ENCODE results near the gene C10orf53. TPM values are rescaled to one million over a fixed set of nuclear protein-coding genes. Genes with fewer than 3 reads are reported as not detected.
"Not testable (repeated sequence)": the region's sequence is repeated elsewhere in the genome, so short reads cannot be mapped to it uniquely, and the experiment has no call there.

The C10orf53 gene
- total RNA-seq, 1 experiment from 2014 or later = not detected

- no peak overlapping the region for H3K27ac ChIP-seq
- H3K27me3 ChIP-seq (replicated peaks) = peaks cover 5% of the 10 kb centered on the region
- DNase-seq (ENCODE audit: low read depth in 1 of 2, low spot score in 2 of 2) = peak in 1 of 2 experiments; percentile 28
- no peaks in the 10 kb centered on the region for H3K9me3 ChIP-seq (replicated peaks)
- no peaks in the 10 kb centered on the region for H3K4me1 ChIP-seq (replicated peaks)
- H3K4me3 ChIP-seq = no peak overlapping the region
- H3K36me3 ChIP-seq = no peaks in the 10 kb centered on the region
Observed at GRCh38 chr10:49713266-49713665, 33.8 kb downstream of the C10orf53 start.

- H3K27me3 ChIP-seq (replicated peaks); H3K4me3 ChIP-seq; H3K36me3 ChIP-seq; H3K9me3 ChIP-seq (replicated peaks); H3K4me1 ChIP-seq (replicated peaks); H3K27ac ChIP-seq: not testable (repeated sequence)
- peak in 1 of 2 experiments; percentile 28 for DNase-seq (ENCODE audit: low read depth in 1 of 2, low spot score in 2 of 2)
Observed at GRCh38 chr10:49715157-49715556, 35.7 kb downstream of the C10orf53 start.

- DNase-seq (ENCODE audit: low read depth in 1 of 2, low spot score in 2 of 2) = no peak
Observed at GRCh38 chr10:49726593-49726992, 47.1 kb downstream of the C10orf53 start.

GRCh38 chr10:49733866-49734265 is 54.4 kb downstream of the C10orf53 start:
- DNase-seq (ENCODE audit: low read depth in 1 of 2, low spot score in 2 of 2) = no peak
- no peaks in the 10 kb centered on the region for H3K4me1 ChIP-seq (replicated peaks)
- H3K9me3 ChIP-seq (replicated peaks) = no peaks in the 10 kb centered on the region
- H3K36me3 ChIP-seq = no peaks in the 10 kb centered on the region
- no peaks in the 10 kb centered on the region for H3K27me3 ChIP-seq (replicated peaks)
- no peak overlapping the region for H3K4me3 ChIP-seq
- H3K27ac ChIP-seq = no peak overlapping the region

More at GRCh38 chr10:49726593-49726992, 47.1 kb downstream of the C10orf53 start:
- no peak overlapping the region for H3K4me3 ChIP-seq
- H3K36me3 ChIP-seq = no peaks in the 10 kb centered on the region
- H3K4me1 ChIP-seq (replicated peaks) = no peaks in the 10 kb centered on the region
- H3K27me3 ChIP-seq (replicated peaks) = no peaks in the 10 kb centered on the region
- no peak overlapping the region for H3K27ac ChIP-seq
- no peaks in the 10 kb centered on the region for H3K9me3 ChIP-seq (replicated peaks)

GRCh38 chr10:49734676-49735075 is 55.2 kb downstream of the C10orf53 start:
- DNase-seq (ENCODE audit: low read depth in 1 of 2, low spot score in 2 of 2) = peak in 1 of 2 experiments; percentile 25
- no peak overlapping the region for H3K4me3 ChIP-seq
- H3K27me3 ChIP-seq (replicated peaks) = no peaks in the 10 kb centered on the region
- no peak overlapping the region for H3K27ac ChIP-seq
- no peaks in the 10 kb centered on the region for H3K9me3 ChIP-seq (replicated peaks)
- no peaks in the 10 kb centered on the region for H3K36me3 ChIP-seq
- no peaks in the 10 kb centered on the region for H3K4me1 ChIP-seq (replicated peaks)

GRCh38 chr10:49735161-49735560 is 55.7 kb downstream of the C10orf53 start:
- peak in 1 of 2 experiments; percentile 40 for DNase-seq (ENCODE audit: low read depth in 1 of 2, low spot score in 2 of 2)
- Histone ChIP-seq H3K27me3 (replicated peaks) (no peaks in the 10 kb centered on the region), H3K36me3 (no peaks in the 10 kb centered on the region), H3K27ac (no peak overlapping the region), H3K9me3 (replicated peaks) (no peaks in the 10 kb centered on the region), H3K4me3 (no peak overlapping the region), H3K4me1 (replicated peaks) (no peaks in the 10 kb centered on the region)

GRCh38 chr10:49735848-49736563 is 56.6 kb downstream of the C10orf53 start:
- peak in 1 of 2 experiments; percentile 34 for DNase-seq (ENCODE audit: low read depth in 1 of 2, low spot score in 2 of 2)

GRCh38 chr10:49736564-49737113 is 57.2 kb downstream of the C10orf53 start:
- no peak overlapping the region for H3K4me3 ChIP-seq
- no peak overlapping the region for H3K27ac ChIP-seq
- no peaks in the 10 kb centered on the region for H3K4me1 ChIP-seq (replicated peaks)
- DNase-seq (ENCODE audit: low read depth in 1 of 2, low spot score in 2 of 2) = peak in 1 of 2 experiments; percentile 30
- H3K36me3 ChIP-seq = no peaks in the 10 kb centered on the region
- peaks cover 2% of the 10 kb centered on the region; the same call in 1 of the 2 replicates for H3K9me3 ChIP-seq (replicated peaks)
- H3K27me3 ChIP-seq (replicated peaks) = no peaks in the 10 kb centered on the region

More at GRCh38 chr10:49735848-49736563, 56.6 kb downstream of the C10orf53 start:
- no peaks in the 10 kb centered on the region for H3K36me3 ChIP-seq
- H3K9me3 ChIP-seq (replicated peaks) = no peaks in the 10 kb centered on the region
- no peak overlapping the region for H3K4me3 ChIP-seq
- H3K4me1 ChIP-seq (replicated peaks) = no peaks in the 10 kb centered on the region
- H3K27me3 ChIP-seq (replicated peaks) = no peaks in the 10 kb centered on the region
- H3K27ac ChIP-seq = no peak overlapping the region

GRCh38 chr10:49737474-49738201 is 58.2 kb downstream of the C10orf53 start:
- DNase-seq (ENCODE audit: low read depth in 1 of 2, low spot score in 2 of 2) = peak in 1 of 2 experiments; percentile 33
- peaks cover 3% of the 10 kb centered on the region; the same call in 1 of the 2 replicates for H3K9me3 ChIP-seq (replicated peaks)
- H3K36me3 ChIP-seq = no peaks in the 10 kb centered on the region
- no peaks in the 10 kb centered on the region for H3K27me3 ChIP-seq (replicated peaks)
- no peak overlapping the region for H3K27ac ChIP-seq
- H3K4me3 ChIP-seq = no peak overlapping the region
- H3K4me1 ChIP-seq (replicated peaks) = no peaks in the 10 kb centered on the region

- peaks cover 3% of the 10 kb centered on the region; the same call in 1 of the 2 replicates for H3K9me3 ChIP-seq (replicated peaks)
- no peaks in the 10 kb centered on the region for H3K36me3 ChIP-seq
- peak in 1 of 2 experiments; percentile 36 for DNase-seq (ENCODE audit: low read depth in 1 of 2, low spot score in 2 of 2)
- no peak overlapping the region for H3K27ac ChIP-seq
- H3K4me1 ChIP-seq (replicated peaks) = no peaks in the 10 kb centered on the region
- no peaks in the 10 kb centered on the region for H3K27me3 ChIP-seq (replicated peaks)
- H3K4me3 ChIP-seq = no peak overlapping the region
Observed at GRCh38 chr10:49738616-49739360, 59.3 kb downstream of the C10orf53 start.

GRCh38 chr10:49739426-49739825 is 60.0 kb downstream of the C10orf53 start:
- no peaks in the 10 kb centered on the region for H3K4me1 ChIP-seq (replicated peaks)
- H3K4me3 ChIP-seq = no peak overlapping the region
- peak in 1 of 2 experiments; percentile 37 for DNase-seq (ENCODE audit: low read depth in 1 of 2, low spot score in 2 of 2)
- no peaks in the 10 kb centered on the region for H3K27me3 ChIP-seq (replicated peaks)
- H3K27ac ChIP-seq = no peak overlapping the region
- no peaks in the 10 kb centered on the region for H3K36me3 ChIP-seq
- peaks cover 3% of the 10 kb centered on the region; the same call in 1 of the 2 replicates for H3K9me3 ChIP-seq (replicated peaks)

- no peaks in the 10 kb centered on the region for H3K36me3 ChIP-seq
- no peaks in the 10 kb centered on the region for H3K27me3 ChIP-seq (replicated peaks)
- no peak overlapping the region for H3K4me3 ChIP-seq
- H3K4me1 ChIP-seq (replicated peaks) = no peaks in the 10 kb centered on the region
- no peak overlapping the region for H3K27ac ChIP-seq
- DNase-seq (ENCODE audit: low read depth in 1 of 2, low spot score in 2 of 2) = peak in 1 of 2 experiments; percentile 35
- H3K9me3 ChIP-seq (replicated peaks) = peaks cover 3% of the 10 kb centered on the region; the same call in 1 of the 2 replicates
Observed at GRCh38 chr10:49740346-49741107, 61.1 kb downstream of the C10orf53 start.
